Spleen (tissue), 11 donors: Measurements from ENCODE around the gene OR6B3. TPM values are rescaled to one million over a fixed set of nuclear protein-coding genes. Genes with fewer than 3 reads are reported as not detected.
"Not testable (repeated sequence)": the region's sequence is repeated elsewhere in the genome, so short reads cannot be mapped to it uniquely, and the experiment has no call there.

Experiments used
- DNase-seq: peaks from one replicate; pipeline ENCODE4 v3.0.0-alpha.2; 2020
- H3K27ac ChIP-seq, 8 donors: fragments of 200-600 bp; sonication (generic) in 7 of 8; 1 replicate in 4 of 8; 2 replicates in 4 of 8; pipeline versions ENCODE4 v1.5.0 to v1.8.0; 2016 to 2021; ENCODE audit warnings: inconsistent platforms in 4 of 8, mild to moderate bottlenecking in 4 of 8, moderate library complexity in 1 of 8
- H3K27me3 ChIP-seq, 7 donors: fragments of 200-600 bp; sonication (generic) in 6 of 7; replicated peaks in 1 of 7; 1 replicate in 4 of 7; 2 replicates in 3 of 7; pipeline versions ENCODE4 v1.5.0 to v1.8.0; 2016 to 2021; ENCODE audit warnings: inconsistent platforms in 3 of 7, mild to moderate bottlenecking in 1 of 7
- H3K36me3 ChIP-seq, 6 donors: fragments of 200-600 bp; sonication (generic) in 5 of 6; 1 replicate in 4 of 6; 2 replicates in 2 of 6; pipeline versions ENCODE4 v1.5.0 to v1.8.0; 2016 to 2021; ENCODE audit warnings: inconsistent platforms in 2 of 6
- H3K4me1 ChIP-seq, 6 donors: fragments of 200-600 bp; sonication (generic) in 5 of 6; 1 replicate in 3 of 6; 2 replicates in 3 of 6; pipeline versions ENCODE4 v1.5.0 to v1.8.0; 2016 to 2021; ENCODE audit warnings: inconsistent platforms in 3 of 6
- H3K4me3 ChIP-seq, 8 donors: fragments of 200-600 bp; sonication (generic) in 7 of 8; 1 replicate in 4 of 8; 2 replicates in 4 of 8; pipeline versions ENCODE4 v1.5.0 to v1.8.0; 2016 to 2021; ENCODE audit warnings: inconsistent platforms in 4 of 8, mild to moderate bottlenecking in 4 of 8, moderate library complexity in 2 of 8
- H3K9me3 ChIP-seq, 8 donors: fragments of 200-600 bp; sonication (generic) in 7 of 8; 1 replicate in 4 of 8; 2 replicates in 4 of 8; pipeline versions ENCODE4 v1.5.0 to v1.8.0; 2016 to 2021; ENCODE audit warnings: inconsistent platforms in 4 of 8
- POLR2A ChIP-seq, 3 donors: fragments of 450-650 bp; IDR thresholded peaks; one replicate each; pipeline ENCODE4 v1.5.1; 2017; ENCODE audit warnings: antibody characterized with exemption in 3 of 3, mild to moderate bottlenecking in 1 of 3
- POLR2AphosphoS5 ChIP-seq, 3 donors: sonication (generic); formaldehyde crosslinking; IDR thresholded peaks; one replicate each; pipeline ENCODE4 v1.5.1; 2017; ENCODE audit warnings: antibody characterized with exemption in 3 of 3
- WGBS, 5 donors: extraction: QIAGEN DNeasy Blood & Tissue Kit in 3 of 5; methylation state at CpG; one replicate each; pipeline versions ENCODE4 v1.1.5 to v1.1.7; 2013 to 2018; 5-methylcytosine and 5-hydroxymethylcytosine counted together
- intact Hi-C: fragments of 100-400 bp; cut with DNase I; formaldehyde crosslinking; loops from one replicate; pipeline ENCODE4 v1.15.0; 2023; ENCODE audit warnings: low total_unique reads
- polyA plus RNA-seq, 3 donors: library from polyadenylated mRNA; stranded (reverse); fragments of 200-250 nt; gene quantifications; one replicate each; pipeline ENCODE4 v1.2.1, GENCODE V29; 2013
- total RNA-seq, 7 donors: library from RNA; depleted of rRNA in 3 of 7; stranded (reverse); fragments of >200 nt in 3 of 7; fragmentation: NEBNext Ultra II Directional in 4 of 7; extraction: Animal tissue kit (Norgen Biotek cat#: 25700) in 4 of 7; gene quantifications; one replicate each; pipeline versions ENCODE4 v1.1.0 to v1.2.1, GENCODE V29; 2016 to 2021
- TF ChIP-seq, protein P1 (sequence below), 11 experiments: fragments of 200-600 bp in 7 of 11; fragments of 450-650 bp in 4 of 11; sonication (generic) in 4 of 11; IDR thresholded peaks in 8 of 11; conservative IDR thresholded peaks in 3 of 11; 1 replicate in 7 of 11; 2 replicates in 4 of 11; pipeline versions ENCODE4 v1.4.0 to v1.8.0; 2016 to 2021; ENCODE audit warnings: antibody characterized with exemption in 11 of 11, inconsistent platforms in 4 of 11, mild to moderate bottlenecking in 1 of 11
- donor health status: healthy with polysubstance abuse.
- donor health status: DM: no; HTN: no; CAD: no; lungs with moderate emphysema.
- donor health status: DM: no; HTN: no; CAD: no.
- donor health status: Bipolar disorder and iron deficiency.
- donor health status: healthy.
- donor health status: DM: no; HTN: no; CAD: no.
- donor health status: DM: yes; HTN: yes; CAD: no.

Gene OR6B3
- total and polyA plus RNA-seq, 10 donors, result not detected

DNA sequence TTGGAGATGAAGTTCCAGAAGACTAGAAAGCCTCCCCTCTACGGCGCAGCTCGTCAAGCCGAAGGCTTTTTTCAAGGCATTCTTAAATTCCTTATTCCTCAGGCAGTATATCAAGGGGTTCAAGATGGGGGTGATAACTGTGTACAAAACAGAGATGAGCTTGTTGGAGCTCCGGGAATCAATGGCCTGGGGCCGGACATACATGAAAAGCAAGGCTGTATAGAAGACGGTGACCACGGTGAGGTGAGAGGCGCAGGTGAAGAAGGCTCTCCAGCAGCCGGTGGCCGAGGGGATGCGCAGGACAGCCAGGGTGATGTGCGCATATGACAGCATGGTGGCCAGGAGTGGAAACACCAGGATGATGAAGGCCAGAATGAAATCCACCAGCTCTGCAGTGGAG, 8.2 kb downstream of the OR6B3 start:
- no peak for TF ChIP-seq POLR2AphosphoS5 (IDR thresholded peaks at IDR 0.05)
- TF ChIP-seq, protein P1, sequence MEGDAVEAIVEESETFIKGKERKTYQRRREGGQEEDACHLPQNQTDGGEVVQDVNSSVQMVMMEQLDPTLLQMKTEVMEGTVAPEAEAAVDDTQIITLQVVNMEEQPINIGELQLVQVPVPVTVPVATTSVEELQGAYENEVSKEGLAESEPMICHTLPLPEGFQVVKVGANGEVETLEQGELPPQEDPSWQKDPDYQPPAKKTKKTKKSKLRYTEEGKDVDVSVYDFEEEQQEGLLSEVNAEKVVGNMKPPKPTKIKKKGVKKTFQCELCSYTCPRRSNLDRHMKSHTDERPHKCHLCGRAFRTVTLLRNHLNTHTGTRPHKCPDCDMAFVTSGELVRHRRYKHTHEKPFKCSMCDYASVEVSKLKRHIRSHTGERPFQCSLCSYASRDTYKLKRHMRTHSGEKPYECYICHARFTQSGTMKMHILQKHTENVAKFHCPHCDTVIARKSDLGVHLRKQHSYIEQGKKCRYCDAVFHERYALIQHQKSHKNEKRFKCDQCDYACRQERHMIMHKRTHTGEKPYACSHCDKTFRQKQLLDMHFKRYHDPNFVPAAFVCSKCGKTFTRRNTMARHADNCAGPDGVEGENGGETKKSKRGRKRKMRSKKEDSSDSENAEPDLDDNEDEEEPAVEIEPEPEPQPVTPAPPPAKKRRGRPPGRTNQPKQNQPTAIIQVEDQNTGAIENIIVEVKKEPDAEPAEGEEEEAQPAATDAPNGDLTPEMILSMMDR (IDR thresholded peaks at IDR 0.05 in 8 of 11, conservative IDR thresholded peaks at IDR 0.05 in 3 of 11), result no peak
- H3K36me3 ChIP-seq, result no peaks in the 10 kb centered on the region
- no peaks in the 10 kb centered on the region for H3K9me3 ChIP-seq
- 86 to 97% (median 92%) methylated on average over 12 to 13 of the region's 13 CpGs for WGBS, 5 donors
- no peak for DNase-seq
- intact Hi-C loops, result no loop called here
- no peak overlapping the region for H3K27ac ChIP-seq
- no peaks in the 10 kb centered on the region for H3K4me1 ChIP-seq
- H3K4me3 ChIP-seq, result no peak overlapping the region
- peaks cover 0 to 73% (median 4%) of the 10 kb centered on the region in 7 donors for H3K27me3 ChIP-seq

DNA sequence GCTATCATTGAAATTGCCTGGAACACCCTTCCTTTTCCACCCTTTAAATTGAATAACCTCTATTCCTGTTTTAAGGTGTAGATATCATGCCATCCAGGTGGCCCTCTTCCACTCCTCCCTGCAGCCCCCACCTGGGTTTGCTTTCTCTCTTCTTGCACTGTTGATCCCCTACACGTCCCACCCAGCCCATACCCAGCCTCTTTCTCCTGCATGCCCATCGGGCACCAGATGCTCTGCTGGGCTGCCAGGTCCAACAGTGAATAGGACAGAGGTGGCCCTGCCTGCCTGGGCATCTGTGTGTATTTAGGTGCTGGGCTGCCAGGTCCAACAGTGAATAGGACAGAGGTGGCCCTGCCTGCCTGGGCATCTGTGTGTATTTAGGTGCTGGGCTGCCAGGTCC, 9.2 kb downstream of the OR6B3 start:
- H3K9me3 ChIP-seq, H3K27ac ChIP-seq, intact Hi-C loops, H3K36me3 ChIP-seq, H3K4me1 ChIP-seq, H3K4me3 ChIP-seq, DNase-seq: not testable (repeated sequence)
- peaks cover 0 to 76% (median 4%) of the 10 kb centered on the region in 7 donors for H3K27me3 ChIP-seq
- WGBS, 5 donors, result 55 to 92% (median 64%) methylated on average over 2 of the region's 2 CpGs

DNA sequence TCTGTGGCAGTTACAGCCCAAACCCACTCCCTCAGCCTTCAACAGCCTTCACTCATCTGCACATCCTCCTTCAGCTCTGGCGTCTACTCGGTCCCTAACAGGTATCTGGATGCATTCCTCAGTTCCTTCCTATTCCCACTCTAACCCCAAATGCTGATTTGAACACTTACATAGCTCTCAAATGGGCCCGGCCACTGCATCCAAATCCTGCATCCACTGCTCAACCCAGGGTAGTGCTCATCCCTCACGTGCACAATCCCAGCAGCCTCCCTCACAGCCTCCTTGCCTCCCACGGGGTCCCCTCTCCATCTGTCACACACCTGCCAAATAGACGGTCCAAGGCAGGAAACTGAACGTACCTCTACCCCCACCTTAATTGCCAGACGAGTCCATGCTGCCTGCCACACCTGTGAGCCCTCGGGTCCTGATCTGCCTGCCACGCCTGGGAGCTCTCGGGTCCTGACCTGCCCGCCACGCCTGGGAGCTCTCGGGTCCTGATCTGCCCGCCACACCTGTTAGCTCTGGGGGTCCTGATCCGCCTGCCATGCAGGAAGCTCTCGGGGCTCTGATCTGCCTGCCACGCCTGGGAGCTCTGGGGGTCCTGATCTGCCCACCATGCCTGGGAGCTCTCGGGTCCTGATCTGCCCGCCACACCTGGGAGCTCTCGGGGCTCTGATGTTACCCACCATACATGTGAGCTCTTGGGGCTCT, 9.9 kb downstream of the OR6B3 start:
- intact Hi-C loops, result no loop called here
- whole genome bisulfite sequencing, 5 donors, result 82 to 88% (median 84%) methylated on average over 21 of the region's 21 CpGs
- no peaks in the 10 kb centered on the region for H3K9me3 ChIP-seq
- TF ChIP-seq POLR2AphosphoS5 (IDR thresholded peaks at IDR 0.05), result no peak
- TF ChIP-seq, protein P1 (IDR thresholded peaks at IDR 0.05 in 8 of 11, conservative IDR thresholded peaks at IDR 0.05 in 3 of 11), result no peak
- no peak for TF ChIP-seq POLR2A (IDR thresholded peaks at IDR 0.05)
- H3K4me3 ChIP-seq, result no peak overlapping the region
- DNase-seq, result no peak
- no peaks in the 10 kb centered on the region for H3K4me1 ChIP-seq
- no peak overlapping the region for H3K27ac ChIP-seq
- peaks cover 0 to 70% (median 4%) of the 10 kb centered on the region in 7 donors for H3K27me3 ChIP-seq
- no peaks in the 10 kb centered on the region for H3K36me3 ChIP-seq

DNA sequence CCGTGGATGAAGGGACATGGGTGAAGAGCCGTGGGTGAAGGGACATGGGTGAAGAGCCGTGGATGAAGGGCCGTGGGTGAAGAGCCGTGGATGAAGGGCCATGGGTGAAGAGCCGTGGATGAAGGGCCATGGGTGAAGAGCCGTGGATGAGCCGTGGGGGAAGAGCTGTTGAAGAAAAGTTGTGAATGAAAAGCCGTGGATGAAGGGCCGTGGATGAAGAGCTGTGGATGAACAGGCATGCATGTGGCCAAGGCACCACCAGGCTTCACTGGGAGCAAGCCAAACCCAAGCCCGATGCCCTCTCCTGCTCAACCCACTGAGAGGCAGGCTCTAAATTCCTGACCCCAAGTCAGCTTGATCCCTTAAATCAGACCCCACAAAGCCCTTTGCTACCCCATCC, 10.6 kb downstream of the OR6B3 start:
- no peaks in the 10 kb centered on the region for H3K9me3 ChIP-seq
- DNase-seq, result no peak
- no peaks in the 10 kb centered on the region for H3K36me3 ChIP-seq
- H3K27me3 ChIP-seq, result peaks cover 0 to 63% (median 4%) of the 10 kb centered on the region in 7 donors
- 68 to 84% (median 78%) methylated on average over 11 of the region's 11 CpGs for WGBS, 5 donors
- no peak overlapping the region for H3K4me3 ChIP-seq
- H3K4me1 ChIP-seq, result no peaks in the 10 kb centered on the region
- H3K27ac ChIP-seq, result no peak overlapping the region
- intact Hi-C loops, result no loop called here
- TF ChIP-seq, protein P1 (IDR thresholded peaks at IDR 0.05 in 8 of 11, conservative IDR thresholded peaks at IDR 0.05 in 3 of 11), result no peak
- TF ChIP-seq POLR2AphosphoS5 (IDR thresholded peaks at IDR 0.05) (no peak), POLR2A (IDR thresholded peaks at IDR 0.05) (no peak)
